Neutrophil (primary cell): Measurements from ENCODE around the gene XPA.

ENCODE experiments used
- H3K27ac ChIP-seq: fragments of 200-600 bp; sonication (generic); 2 replicates; pipeline ENCODE4 v1.5.1; 2016; ENCODE audit warnings: mild to moderate bottlenecking, moderate library complexity
- H3K27me3 ChIP-seq: fragments of 200-600 bp; sonication (generic); 2 replicates; pipeline ENCODE4 v1.6.0; 2016; ENCODE audit warnings: mild to moderate bottlenecking
- H3K36me3 ChIP-seq: fragments of 200-600 bp; sonication (generic); 2 replicates; pipeline ENCODE4 v1.5.1; 2017
- H3K4me1 ChIP-seq, 2 experiments: fragments of 200-600 bp in 1 of 2; sonication (generic) in 1 of 2; 1 replicate in 1 of 2; 2 replicates in 1 of 2; pipeline versions ENCODE4 v1.5.1 to v1.6.1; 2013 to 2016; ENCODE audit warnings: low read depth in 1 of 2, low read length in 1 of 2, mild to moderate bottlenecking in 1 of 2, moderate library complexity in 1 of 2; ENCODE audit not compliant: control insufficient read depth in 1 of 2, insufficient read depth in 1 of 2
- H3K4me3 ChIP-seq, 2 experiments: fragments of 200-600 bp in 1 of 2; sonication (generic) in 1 of 2; 1 replicate in 1 of 2; 2 replicates in 1 of 2; pipeline ENCODE4 v1.5.1; 2013 to 2016; ENCODE audit warnings: low read depth in 1 of 2, low read length in 1 of 2, mild to moderate bottlenecking in 1 of 2, moderate library complexity in 1 of 2
- H3K9me3 ChIP-seq: fragments of 200-600 bp; sonication (generic); 2 replicates; pipeline ENCODE4 v1.5.1; 2016
- CTCF ChIP-seq: fragments of 200-600 bp; sonication (generic); IDR thresholded peaks from 2 replicates; pipeline ENCODE4 v1.5.1; 2016; ENCODE audit warnings: antibody characterized with exemption

The XPA gene

GRCh38 chr9:97695390-97695789, 1.8 kb downstream of the XPA start:
- no peak for TF ChIP-seq CTCF
- Histone ChIP-seq H3K4me1 (peaks cover 13 to 16% of the 10 kb centered on the region in 2 experiments), H3K36me3 (peaks cover 16% of the 10 kb centered on the region), H3K4me3 (no peak overlapping the region), H3K27me3 (no peaks in the 10 kb centered on the region), H3K9me3 (no peaks in the 10 kb centered on the region), H3K27ac (no peak overlapping the region)

- no peaks in the 10 kb centered on the region for H3K9me3 ChIP-seq
- no peak overlapping the region for H3K27ac ChIP-seq
- peaks cover 16% of the 10 kb centered on the region for H3K36me3 ChIP-seq
- H3K4me1 ChIP-seq: peaks cover 13 to 16% of the 10 kb centered on the region in 2 experiments
- H3K27me3 ChIP-seq: no peaks in the 10 kb centered on the region
- TF ChIP-seq CTCF: no peak
- no peak overlapping the region for H3K4me3 ChIP-seq
Measured at GRCh38 chr9:97694769-97695168, 2.4 kb downstream of the XPA start.

GRCh38 chr9:97689401-97690180, 7.5 kb downstream of the XPA start:
- Histone ChIP-seq H3K36me3 (peaks cover 46% of the 10 kb centered on the region), H3K27ac (no peak overlapping the region), H3K27me3 (no peaks in the 10 kb centered on the region), H3K4me3 (no peak overlapping the region), H3K9me3 (no peaks in the 10 kb centered on the region), H3K4me1 (no peaks in the 10 kb centered on the region)
- no peak for TF ChIP-seq CTCF

- Histone ChIP-seq H3K9me3 (no peaks in the 10 kb centered on the region), H3K27me3 (no peaks in the 10 kb centered on the region), H3K4me3 (no peak overlapping the region), H3K4me1 (no peaks in the 10 kb centered on the region), H3K27ac (no peak overlapping the region), H3K36me3 (peaks cover 56% of the 10 kb centered on the region)
- TF ChIP-seq CTCF: no peak
Measured at GRCh38 chr9:97688654-97689053, 8.5 kb downstream of the XPA start.

- Histone ChIP-seq H3K9me3 (no peaks in the 10 kb centered on the region), H3K27ac (no peak overlapping the region), H3K36me3 (peaks cover 67% of the 10 kb centered on the region), H3K27me3 (no peaks in the 10 kb centered on the region), H3K4me3 (no peak overlapping the region), H3K4me1 (no peaks in the 10 kb centered on the region)
- no peak for TF ChIP-seq CTCF
Measured at GRCh38 chr9:97682242-97682641, 14.9 kb downstream of the XPA start.
